Body of pancreas (tissue), 4 donors: ENCODE measurements around the gene NR2C2. TPM values are rescaled to one million over a fixed set of nuclear protein-coding genes. Genes with fewer than 3 reads are reported as not detected.

ENCODE experiments used
- ATAC-seq: fragments of 150-250 bp; one replicate; pipeline ENCODE4 v1.9.1; 2016
- DNase-seq, 4 donors: peaks; one replicate each; pipeline ENCODE4 v3.0.0-alpha.2; 2019
- H3K27ac ChIP-seq, 4 donors: fragments of 200-600 bp; sonication (generic); 1 replicate in 3 of 4; 2 replicates in 1 of 4; pipeline versions ENCODE4 v1.5.1 to v1.6.1; 2016 to 2019; ENCODE audit warnings: mild to moderate bottlenecking in 1 of 4, mixed read lengths in 1 of 4, moderate library complexity in 1 of 4
- H3K27me3 ChIP-seq, 2 donors: fragments of 200-600 bp; sonication (generic); one replicate each; pipeline ENCODE4 v1.6.0; 2016; ENCODE audit warnings: mild to moderate bottlenecking in 1 of 2
- H3K36me3 ChIP-seq, 2 donors: fragments of 200-600 bp; sonication (generic); replicated peaks in 1 of 2; 2 replicates each; pipeline ENCODE4 v1.5.1; 2016; ENCODE audit warnings: low read depth in 2 of 2; ENCODE audit not compliant: insufficient read depth in 1 of 2
- H3K4me1 ChIP-seq: fragments of 200-600 bp; sonication (generic); one replicate; pipeline ENCODE4 v1.6.0; 2016
- H3K4me3 ChIP-seq, 2 donors: fragments of 200-600 bp; sonication (generic); 1 replicate in 1 of 2; 2 replicates in 1 of 2; pipeline ENCODE4 v1.5.1; 2016 to 2019
- H3K9me3 ChIP-seq, 3 donors: fragments of 200-600 bp; sonication (generic); 1 replicate in 2 of 3; 2 replicates in 1 of 3; pipeline ENCODE4 v1.5.1; 2016
- CTCF ChIP-seq, 7 experiments: fragments of 450-650 bp in 4 of 7; fragments of 200-600 bp in 3 of 7; sonication (generic) in 3 of 7; IDR thresholded peaks; one replicate each; pipeline ENCODE4 v1.5.1; 2016 to 2019; ENCODE audit warnings: antibody characterized with exemption in 7 of 7
- POLR2A ChIP-seq, 3 donors: fragments of 450-650 bp; IDR thresholded peaks; one replicate each; pipeline ENCODE4 v1.6.1; 2016; ENCODE audit warnings: antibody characterized with exemption in 3 of 3, mild to moderate bottlenecking in 2 of 3
- WGBS, 2 donors: methylation state at CpG; one replicate each; pipeline ENCODE4 v1.1.5; 2017; 5-methylcytosine and 5-hydroxymethylcytosine counted together
- intact Hi-C: fragments of 100-400 bp; cut with DNase I; formaldehyde crosslinking; loops from one replicate; pipeline ENCODE4 v1.15.1; 2023
- total RNA-seq, 2 donors: library from RNA; depleted of rRNA; stranded (reverse); fragments of >200 nt; gene quantifications; one replicate each; pipeline ENCODE4 v1.1.0, GENCODE V29; 2016

Gene NR2C2
- total RNA-seq, 2 donors from 2014 or later, result 16.9 to 22.1 TPM

- TF ChIP-seq POLR2A (IDR thresholded peaks at IDR 0.05), result no peak
- TF ChIP-seq CTCF (IDR thresholded peaks at IDR 0.05), result no peak
- Histone ChIP-seq H3K9me3 (no peaks in the 10 kb centered on the region), H3K4me1 (no peaks in the 10 kb centered on the region), H3K27ac (no peak overlapping the region), H3K4me3 (no peak overlapping the region), H3K27me3 (no peaks in the 10 kb centered on the region), H3K36me3 (peaks cover 0 to 45% of the 10 kb centered on the region in 2 donors)
- intact Hi-C loops, result no loop called here
- ATAC-seq (no peak), DNase-seq (no peak)
- 92% methylated on average over 2 of the region's 2 CpGs for whole genome bisulfite sequencing, 2 donors
Measured at GRCh38 chr3:15023719-15024118, 76.3 kb downstream of the NR2C2 start.

DNA sequence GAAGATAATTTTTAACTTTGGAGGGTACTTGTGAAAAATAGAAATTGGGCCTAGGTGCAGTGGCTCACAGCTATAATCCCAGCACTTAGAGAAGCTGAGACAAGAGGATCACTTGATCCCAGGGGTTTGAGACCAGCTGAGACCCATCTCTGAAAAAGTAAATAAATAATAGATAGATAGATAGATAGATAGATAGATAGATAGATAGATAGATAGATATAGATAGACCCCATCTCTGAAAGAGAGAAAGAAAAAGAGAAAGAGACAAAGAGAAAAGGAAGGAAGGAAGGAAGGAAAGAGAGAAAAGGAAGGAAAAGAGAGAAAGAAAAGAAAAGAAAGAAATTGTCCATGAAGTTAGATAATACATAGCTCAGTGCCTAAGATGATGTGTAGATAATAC is 82.2 kb downstream of the NR2C2 start:
- ATAC-seq (no peak), DNase-seq (no peak)
- H3K36me3 ChIP-seq, result peaks cover 10 to 31% of the 10 kb centered on the region in 2 donors
- no peak overlapping the region for H3K27ac ChIP-seq
- no peaks in the 10 kb centered on the region for H3K27me3 ChIP-seq
- intact Hi-C loops, result no loop called here
- no peaks in the 10 kb centered on the region for H3K4me1 ChIP-seq
- H3K9me3 ChIP-seq, result no peaks in the 10 kb centered on the region
- H3K4me3 ChIP-seq, result no peak overlapping the region
- TF ChIP-seq CTCF (IDR thresholded peaks at IDR 0.05) (no peak), POLR2A (IDR thresholded peaks at IDR 0.05) (no peak)

GRCh38 chr3:15032650-15033049 is 85.3 kb downstream of the NR2C2 start:
- ATAC-seq, result no peak
- intact Hi-C loops, result no loop called here
- no peaks in the 10 kb centered on the region for H3K27me3 ChIP-seq
- WGBS, 2 donors, result 77 to 89% methylated on average over 2 of the region's 2 CpGs
- H3K4me1 ChIP-seq, result no peaks in the 10 kb centered on the region
- no peaks in the 10 kb centered on the region for H3K9me3 ChIP-seq
- no peak overlapping the region for H3K4me3 ChIP-seq
- H3K27ac ChIP-seq, result no peak overlapping the region
- DNase-seq, result no peak
- peaks cover 16 to 37% of the 10 kb centered on the region in 2 donors for H3K36me3 ChIP-seq
- no peak for TF ChIP-seq POLR2A (IDR thresholded peaks at IDR 0.05)
- no peak for TF ChIP-seq CTCF (IDR thresholded peaks at IDR 0.05)

DNA sequence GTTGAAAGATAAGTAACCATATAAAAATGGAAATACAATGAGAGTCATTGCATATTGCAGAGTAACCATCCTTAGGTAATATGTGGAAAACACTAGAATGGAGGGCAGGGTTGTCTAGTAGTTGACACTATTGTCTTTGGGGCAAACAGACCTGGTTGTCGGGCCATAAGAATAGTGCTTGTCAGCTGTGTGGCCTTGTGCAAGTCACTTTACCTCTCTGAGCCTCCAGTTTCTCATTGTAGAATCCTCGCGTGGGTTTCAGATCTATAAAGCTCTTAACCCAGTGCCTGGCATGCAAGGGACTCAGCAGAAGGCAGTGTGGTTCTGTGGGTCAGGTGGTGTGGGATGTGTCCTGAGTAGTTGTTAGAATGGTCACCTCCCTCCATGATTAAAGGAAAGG is 85.7 kb downstream of the NR2C2 start:
- no peaks in the 10 kb centered on the region for H3K27me3 ChIP-seq

More for the DNA sequence above, 85.7 kb downstream of the NR2C2 start:
- H3K27ac ChIP-seq, result no peak overlapping the region
- H3K9me3 ChIP-seq, result no peaks in the 10 kb centered on the region
- no peak for TF ChIP-seq POLR2A (IDR thresholded peaks at IDR 0.05)
- TF ChIP-seq CTCF (IDR thresholded peaks at IDR 0.05), result no peak
- DNase-seq (no peak), ATAC-seq (no peak)
- 73 to 100% methylated on average over 3 of the region's 3 CpGs for WGBS, 2 donors
- H3K36me3 ChIP-seq, result peaks cover 16 to 36% of the 10 kb centered on the region in 2 donors
- H3K4me1 ChIP-seq, result no peaks in the 10 kb centered on the region
- no peak overlapping the region for H3K4me3 ChIP-seq
- intact Hi-C loops, result no loop called here
